HG03460 (cell line): ENCODE measurements around the gene SOX5.
"Not testable (repeated sequence)": the region's sequence is repeated elsewhere in the genome, so short reads cannot be mapped to it uniquely, and the experiment has no call there.

Experiments used
- ATAC-seq: cut with Tn5 transposase; IDR thresholded peaks from one replicate; pipeline ENCODE4 v1.9.1; 2021; ENCODE audit not compliant: unreplicated experiment

The SOX5 gene

DNA sequence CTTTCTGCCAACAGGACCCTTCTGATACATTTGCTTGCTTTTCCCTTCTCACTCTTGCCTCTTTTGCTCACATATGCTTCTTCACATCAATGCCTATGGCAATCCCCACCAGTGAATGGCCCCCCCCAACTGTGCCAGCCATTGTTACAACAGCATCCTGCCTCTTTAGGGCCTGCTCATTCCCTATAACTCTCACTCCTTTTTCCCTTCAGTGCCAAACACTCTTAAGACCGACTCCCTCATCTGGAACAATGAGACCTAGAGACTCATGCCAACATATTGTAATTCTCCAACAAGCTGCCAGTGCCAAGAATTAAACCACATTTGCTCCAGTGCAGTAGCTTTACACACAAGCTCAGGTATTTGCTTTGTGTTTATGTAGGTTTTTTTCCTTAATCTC, 189.0 kb downstream of the SOX5 start:
- ATAC-seq = no peak

DNA sequence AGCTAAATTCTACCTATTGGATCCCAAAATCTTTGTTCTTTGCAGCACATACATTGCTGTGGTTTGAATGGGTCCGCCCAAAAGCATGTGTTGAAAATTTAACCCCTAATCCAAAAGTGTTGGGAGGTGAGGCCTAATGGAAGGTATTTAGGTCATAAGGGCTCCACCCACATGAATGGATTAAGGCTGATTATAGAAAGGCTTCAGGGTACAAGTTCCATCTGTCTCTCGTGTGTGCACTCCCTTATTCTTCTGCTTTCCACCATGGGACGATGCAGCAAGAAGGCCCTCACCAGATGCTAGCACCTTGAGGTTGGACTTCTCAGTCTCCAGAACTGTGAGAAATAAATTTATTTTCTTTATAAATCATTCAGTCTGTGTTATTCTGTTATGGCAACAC, 190.9 kb downstream of the SOX5 start:
- no peak for ATAC-seq

DNA sequence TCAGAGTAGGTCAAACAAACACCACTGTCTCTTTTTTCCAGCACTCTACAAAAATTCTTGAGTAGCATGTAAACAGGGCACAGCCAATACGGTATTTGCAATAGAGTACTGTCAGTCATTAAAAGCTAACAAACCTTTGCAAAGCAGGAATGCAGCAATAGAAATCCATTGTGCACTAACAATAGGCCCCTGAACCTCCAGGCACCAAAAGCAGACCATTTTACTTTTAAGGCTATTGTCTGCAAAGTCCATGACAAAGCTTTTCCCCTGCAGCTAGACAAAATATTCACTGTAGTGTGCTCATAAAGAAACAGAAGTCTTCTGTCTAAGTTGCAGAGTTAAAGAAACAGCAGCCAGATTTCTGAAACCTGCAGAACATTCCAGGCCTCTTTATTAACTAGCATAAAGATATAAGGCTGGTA, 191.9 kb downstream of the SOX5 start:
- no peak for ATAC-seq

DNA sequence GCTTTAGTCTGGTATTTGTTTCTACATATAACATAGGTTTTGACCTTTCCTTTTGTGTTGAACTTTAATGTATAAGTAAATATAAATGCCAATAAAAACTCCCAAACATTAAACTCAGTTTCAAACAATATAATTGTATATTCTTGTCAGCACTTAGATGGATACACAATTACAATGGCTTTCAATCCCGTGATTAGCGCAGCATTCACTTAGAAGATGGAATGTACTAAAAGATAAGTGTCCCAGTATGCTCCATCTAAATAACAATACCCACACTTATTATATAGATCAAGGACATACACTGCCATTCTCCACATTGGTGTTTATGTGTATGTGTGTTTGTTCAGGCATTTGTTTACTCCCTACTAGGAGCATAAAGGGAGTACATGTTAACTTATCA, 193.1 kb downstream of the SOX5 start:
- no peak for ATAC-seq

DNA sequence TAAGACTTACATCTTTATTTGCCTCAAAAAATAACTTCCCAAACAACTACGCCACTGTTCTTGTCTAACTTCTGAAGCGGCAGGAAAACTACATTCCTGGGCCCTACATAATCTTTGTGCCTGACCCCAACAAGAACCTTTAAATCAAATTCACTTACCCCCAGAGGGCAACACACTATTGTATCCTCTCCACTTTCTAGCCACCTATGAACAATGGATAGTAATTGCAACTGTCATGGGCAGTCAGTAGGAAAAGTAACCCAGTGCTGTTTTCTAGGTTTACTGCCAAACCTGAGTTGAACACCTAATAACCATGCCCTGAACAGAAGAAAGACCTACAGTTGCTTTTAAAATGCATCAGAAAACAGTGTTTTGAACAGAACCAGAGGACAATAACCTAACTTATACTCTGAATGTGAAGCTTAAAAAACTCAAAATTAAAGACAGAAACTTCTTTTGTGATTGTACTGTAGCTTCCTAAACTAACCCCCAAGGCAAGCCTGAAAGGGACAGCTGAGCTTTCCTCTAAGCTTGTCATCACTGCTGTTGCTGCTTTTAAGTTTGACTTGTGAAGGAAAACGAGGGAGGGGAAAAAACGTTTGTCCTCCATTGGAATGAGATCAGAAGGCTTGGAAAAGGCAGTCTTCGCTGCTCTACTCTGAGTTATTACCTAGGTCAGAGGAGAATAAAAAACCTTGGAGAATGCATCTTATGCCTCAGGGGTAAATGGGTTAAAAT, 195.7 kb downstream of the SOX5 start:
- ATAC-seq = no peak

DNA sequence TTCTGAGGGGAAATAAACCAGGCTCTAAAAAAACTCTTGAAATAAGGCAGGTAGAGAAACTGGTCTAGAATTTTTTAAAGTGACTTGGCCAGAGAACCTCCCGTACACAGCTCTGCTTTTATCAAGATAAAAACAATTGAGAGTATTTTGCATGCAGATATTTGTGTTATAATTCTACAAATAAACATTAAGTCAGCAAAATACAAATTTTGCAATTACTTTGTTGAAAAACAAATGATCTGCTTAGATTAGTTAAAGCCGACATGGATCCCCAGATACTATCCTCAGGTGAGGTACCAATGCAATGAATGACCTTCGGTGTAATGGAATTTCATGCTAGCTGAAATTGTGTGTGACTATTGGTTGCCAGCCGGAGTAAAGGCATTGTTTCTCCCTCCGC, 197.2 kb downstream of the SOX5 start:
- no peak for ATAC-seq

DNA sequence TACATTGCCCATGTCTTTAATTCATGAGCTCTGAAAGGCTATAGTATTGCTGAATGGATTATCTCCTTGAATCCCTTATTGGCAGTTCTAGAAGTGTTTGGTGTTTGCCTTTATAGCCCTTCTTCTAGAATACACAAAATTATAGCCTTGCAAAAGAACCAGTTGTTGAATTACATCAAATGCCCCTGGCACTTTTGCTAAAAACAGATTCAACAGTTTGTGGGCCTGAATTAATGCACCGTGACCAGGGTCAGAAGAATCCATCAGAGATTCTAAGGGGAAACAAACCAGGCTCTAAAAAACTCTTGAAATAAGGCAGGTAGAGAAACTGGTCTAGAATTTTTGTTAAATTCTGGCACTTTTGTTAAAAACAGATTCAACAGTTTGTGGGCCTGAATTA, 197.8 kb downstream of the SOX5 start:
- no peak for ATAC-seq

DNA sequence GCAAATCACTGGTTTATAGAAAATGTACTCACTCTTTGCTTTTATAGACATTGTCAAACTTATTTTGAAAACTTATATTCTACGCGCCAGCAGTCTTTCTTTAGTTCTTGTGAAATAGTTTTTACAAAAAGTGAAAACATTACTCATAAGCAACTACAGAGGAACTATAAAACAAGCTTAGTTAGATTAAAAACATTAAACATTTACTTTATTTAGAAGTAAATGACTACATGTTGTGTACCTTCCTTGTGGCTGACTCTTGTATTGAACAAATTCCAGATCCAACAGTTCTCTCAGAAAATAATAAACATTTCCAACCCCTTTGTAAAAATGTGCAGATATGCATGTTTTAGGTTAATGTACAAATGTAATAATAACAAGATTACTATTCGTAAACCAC, 198.5 kb downstream of the SOX5 start:
- no peak for ATAC-seq

DNA sequence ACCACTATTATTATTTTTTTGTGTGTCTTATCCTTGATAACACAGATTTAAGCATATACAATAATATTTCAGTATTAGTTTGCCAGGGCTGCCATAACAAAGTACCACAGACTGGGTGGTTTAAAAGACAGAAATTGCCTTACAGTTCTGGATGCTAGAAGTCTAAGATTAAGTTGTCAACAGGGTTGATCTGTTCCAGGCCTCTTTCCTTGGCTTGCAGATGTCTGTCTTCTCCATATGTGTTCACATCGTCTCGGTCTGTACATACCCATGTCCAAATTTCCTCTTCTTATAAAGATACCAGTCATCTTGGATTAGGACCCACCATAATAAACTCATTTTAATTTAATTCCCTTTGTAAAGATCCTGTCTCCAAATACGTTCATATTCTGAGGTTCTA, 204.8 kb downstream of the SOX5 start:
- ATAC-seq = no peak

DNA sequence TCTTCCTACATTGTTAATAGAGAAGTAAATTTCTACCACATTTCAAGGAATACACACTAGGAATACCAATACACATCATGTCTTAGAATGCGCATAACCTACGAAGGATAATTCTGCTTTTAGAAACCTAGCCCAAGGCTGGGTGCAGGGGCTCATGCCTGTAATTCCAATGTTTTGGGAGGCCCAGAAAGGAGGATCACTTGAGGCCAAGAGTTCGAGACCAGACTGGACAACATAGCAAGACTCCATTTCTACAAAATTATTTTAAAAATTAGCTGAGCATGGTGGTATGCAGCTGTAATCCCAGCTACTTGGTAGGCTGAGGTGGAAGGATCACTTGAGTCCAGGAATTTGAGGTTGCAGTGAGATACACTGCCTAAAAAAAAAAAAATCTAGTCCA, 206.9 kb downstream of the SOX5 start:
- ATAC-seq = no peak

DNA sequence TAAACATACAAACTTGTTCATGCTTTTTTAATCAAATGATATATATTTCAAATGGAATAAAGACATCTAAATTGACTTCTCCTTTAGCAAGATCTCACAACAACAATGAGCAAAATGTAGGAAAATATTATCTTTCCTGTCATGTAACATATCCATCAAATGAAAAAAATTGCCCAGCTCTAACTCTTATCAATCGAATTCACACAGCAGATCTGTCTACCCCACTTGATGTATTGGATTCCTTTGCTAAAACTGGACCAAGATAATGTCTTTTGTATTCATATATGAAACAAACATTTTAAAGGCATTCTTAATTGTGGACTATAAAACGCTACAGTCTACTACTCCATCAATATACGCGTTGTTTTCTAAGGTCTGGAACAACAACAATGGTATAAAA, 218.0 kb downstream of the SOX5 start:
- ATAC-seq = no peak

DNA sequence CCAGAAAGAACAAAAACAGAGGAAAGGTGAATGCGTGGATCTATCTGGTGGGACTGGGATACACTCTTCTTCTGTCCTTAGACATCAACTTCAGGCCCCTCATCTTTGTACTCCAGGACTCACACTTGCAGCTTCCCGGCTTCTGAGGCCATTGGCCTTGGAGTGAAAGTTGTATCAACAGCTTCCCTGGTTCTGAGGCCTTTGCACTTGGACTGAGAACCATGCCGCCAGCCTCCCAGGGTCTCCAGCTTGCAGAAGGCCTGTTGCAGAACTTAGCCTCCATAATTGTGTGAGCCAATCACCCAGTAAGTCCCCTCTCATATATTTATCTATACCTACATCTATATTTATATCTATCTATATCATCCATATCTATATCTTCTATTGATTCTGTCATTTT, 218.4 kb downstream of the SOX5 start:
- no peak for ATAC-seq

DNA sequence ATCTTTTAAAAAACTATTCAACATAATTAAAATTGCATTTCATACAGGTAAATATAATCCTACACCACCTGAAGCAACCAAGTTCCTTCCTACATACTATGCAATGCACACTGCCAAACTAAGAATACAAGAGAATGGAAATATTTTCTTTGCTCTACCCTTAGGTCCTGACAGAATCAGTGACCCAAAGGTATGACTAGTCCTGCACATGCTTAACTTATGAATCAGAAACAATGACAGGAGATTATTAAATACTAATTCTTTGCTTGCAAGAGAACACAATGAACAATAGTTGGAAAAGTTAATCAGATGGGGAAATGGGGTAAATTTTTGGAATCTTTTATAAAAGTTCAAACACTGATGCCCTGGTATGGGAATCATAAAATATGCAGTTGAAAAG, 220.1 kb downstream of the SOX5 start:
- ATAC-seq = no peak

DNA sequence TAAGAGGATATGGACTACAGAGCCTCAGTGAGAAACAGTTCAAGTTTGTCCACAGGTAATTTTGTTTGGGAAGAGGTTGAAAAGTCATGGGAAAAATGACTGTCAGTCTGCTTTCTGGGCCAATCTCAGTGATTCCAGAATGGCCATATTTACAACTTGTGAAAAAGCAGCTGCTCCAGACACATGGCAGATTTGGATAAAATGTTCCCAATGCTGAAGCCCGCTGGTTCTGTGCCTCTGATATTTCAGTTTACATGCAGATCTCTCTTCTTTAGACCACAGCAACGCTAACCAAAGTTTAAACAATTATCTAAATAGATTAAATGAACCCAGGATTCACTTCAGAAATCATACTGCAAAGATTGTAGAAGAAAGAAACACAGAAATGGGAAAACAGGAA, 222.8 kb downstream of the SOX5 start:
- no peak for ATAC-seq

DNA sequence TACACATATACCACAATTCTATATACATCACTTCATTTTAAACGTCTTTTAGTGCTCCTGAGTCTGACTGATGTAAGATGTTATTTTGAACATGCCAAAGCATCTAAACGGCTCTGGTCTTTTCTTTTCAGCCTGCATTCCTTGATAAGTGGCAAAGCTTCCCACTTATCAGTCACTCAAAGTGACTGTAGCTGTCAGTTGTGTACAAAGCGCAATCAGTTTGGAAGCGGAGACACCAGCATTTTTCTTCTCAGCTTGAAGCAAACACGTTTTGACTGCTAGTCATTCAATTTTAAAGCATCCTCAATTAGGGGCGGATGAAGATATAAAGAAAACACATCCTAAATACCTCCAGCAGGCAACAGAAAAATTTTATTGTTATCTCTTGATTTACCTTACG, 226.8 kb downstream of the SOX5 start:
- ATAC-seq = no peak

DNA sequence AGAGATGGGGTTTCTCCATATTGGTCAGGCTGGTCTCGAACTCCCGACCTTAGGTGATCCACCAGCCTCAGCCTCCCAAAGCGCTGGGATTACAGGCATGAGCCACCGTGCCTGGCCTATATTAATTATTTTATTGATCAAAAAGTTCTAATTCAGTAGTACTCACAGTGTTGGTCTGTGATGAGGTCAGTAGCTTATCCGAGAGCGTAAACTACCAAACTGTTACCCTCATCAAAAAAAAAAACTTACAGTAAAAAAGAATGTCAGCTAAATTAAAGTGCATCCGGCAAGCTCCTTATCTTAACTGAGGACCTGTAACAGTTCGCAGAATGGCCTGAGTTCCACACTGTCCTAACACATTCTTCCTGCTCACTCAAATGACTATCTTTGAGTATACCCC, 228.2 kb downstream of the SOX5 start:
- ATAC-seq = no peak

DNA sequence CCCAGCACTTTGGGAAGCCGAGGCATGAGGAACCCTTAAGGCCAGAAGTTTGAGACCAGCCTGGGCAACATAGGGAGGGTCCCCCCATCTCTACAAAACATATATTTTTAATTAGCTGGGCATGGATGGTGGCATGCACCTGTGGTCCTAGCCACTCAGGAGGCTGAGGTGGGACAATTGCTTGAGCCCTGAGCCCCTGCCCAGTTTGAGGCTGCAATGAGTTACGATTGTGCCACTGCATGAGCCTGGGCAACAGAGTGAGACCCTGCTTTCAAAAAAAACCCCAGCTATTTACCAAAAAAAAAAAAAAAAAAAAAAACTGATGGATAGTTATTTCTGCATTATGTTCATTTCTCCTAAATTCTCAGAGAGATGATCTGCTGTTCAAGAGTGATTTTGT, 230.0 kb downstream of the SOX5 start:
- ATAC-seq = no peak

DNA sequence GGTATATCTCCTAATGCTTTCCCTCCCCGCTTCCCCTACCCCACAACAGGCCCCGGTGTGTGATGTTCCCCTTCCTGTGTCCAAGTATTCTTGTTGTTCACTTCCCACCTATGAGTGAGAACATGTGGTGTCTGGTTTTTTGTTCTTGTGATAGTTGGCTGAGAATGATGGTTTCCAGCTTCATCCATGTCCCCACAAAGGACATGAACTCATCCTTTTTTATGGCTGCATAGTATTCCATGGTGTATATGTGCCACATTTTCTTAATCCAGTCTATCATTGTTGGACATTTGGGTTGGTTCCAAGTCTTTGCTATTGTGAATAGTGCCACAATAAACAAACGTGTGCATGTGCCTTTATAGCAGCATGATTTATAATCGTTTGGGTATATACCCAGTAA, 239.1 kb downstream of the SOX5 start:
- not testable (repeated sequence) for ATAC-seq

DNA sequence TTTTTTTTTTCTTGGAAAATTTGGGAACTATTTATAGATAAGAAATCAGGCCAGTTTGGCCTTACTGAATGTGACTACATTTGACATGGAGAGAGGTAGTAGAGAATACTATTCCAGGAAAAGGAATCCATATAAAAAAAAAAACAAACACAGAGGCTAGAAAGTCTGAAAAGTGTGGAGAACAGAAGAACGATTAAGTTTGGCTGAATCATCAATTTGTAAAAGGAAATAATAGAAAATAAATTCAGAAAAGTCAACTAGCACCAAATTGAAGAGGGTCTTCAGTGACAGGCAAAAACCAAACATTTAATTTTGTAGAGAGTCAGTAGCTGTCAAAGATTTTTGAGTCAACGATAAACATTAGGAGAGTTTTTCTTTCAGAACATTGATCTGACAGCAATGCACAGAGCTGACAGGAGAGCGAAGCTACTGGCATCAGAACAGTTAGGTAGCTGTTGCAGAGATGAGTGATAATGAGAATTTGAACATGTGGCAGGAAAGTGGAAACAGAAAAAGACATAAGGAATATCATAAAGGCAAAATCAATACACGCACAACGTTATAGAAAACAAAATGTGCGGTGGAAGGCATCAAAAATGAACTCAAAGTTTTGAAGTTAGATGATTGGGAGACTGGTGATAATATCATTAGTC, 241.2 kb downstream of the SOX5 start:
- no peak for ATAC-seq

DNA sequence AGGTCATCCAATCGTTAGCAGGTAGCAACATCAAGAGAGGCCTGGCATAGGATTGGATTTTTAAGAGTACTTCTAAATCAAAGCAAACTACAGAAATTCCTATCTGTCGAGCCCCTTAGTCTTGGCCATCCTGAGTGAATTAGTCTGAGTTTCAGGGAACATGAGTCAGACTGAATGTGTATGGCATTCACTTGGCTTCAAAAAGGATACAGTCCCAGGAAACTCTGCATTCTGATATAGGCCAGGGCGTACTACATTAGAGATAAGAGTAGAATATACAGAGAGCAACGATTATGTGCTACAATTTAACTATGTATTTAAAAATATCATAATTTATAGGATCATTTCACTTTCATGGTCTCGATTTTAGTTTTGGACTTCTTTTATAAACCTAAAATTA, 242.2 kb downstream of the SOX5 start:
- no peak for ATAC-seq

DNA sequence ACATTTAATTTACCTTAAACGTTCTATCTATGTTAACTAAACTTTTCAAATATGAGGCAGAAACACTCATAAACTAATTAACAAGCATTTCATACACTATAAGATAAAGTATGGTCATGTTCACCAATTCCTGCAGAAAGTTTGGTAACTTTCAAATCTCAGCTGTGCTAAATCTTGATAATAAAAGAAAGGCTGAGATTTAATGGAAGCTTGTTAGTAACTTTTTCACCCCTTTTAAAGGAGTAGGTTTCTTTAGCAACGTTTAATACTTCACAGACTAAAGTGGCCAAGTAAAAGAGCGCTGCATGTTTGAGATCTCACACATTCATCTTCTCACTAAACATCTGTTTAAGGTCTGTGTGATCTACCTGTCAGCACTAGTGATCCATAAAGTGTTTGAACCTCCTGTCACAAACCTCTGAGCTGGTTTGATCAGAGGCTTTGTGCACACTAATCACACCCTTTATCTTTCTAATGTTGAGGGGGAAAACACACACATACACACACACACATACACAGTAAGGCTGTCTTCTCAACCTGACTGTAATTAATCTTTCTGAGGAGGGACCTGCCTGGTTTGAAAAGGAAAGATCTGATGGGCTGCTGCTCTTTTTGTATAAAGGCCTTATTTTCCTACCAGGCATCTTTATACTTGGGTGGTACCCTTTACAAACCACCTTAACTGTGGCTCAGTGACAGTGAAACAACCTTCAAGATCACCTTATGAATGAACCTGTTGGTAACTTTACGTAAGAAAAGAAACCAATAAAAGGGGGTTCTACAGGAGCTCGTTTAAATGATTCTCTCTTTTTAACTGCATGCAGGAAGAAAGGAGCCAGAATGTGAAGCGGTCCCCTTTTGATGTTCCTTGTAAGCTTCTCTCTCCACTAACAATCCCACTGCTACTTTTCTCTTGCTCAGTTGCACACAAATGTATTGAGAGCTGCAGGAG, 244.2 kb downstream of the SOX5 start:
- no peak for ATAC-seq

DNA sequence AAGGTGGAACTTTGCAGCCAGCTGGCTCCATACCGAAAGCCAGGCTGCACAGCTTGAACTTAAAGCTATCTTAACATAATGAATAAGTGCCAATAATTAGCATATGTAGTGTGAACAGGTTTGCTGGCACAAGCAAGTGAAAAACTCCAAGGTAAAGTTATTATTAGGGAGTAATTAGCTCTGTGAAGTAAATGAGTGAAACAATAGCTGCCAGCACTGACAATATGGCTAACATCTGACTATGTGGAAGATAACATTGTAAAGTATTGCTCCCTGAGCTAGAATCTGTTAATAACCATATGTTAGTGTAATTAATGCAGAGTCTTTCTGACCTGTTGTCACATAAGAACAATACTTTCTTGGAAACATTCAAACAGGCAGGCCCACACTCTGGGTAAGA, 246.4 kb downstream of the SOX5 start:
- ATAC-seq = no peak
